HEK293T (cell line): ENCODE measurements around the gene HSPBP1.

ENCODE experiments used
- ARNT ChIP-seq: fragments of 450-650 bp; IDR thresholded peaks from 2 replicates; pipeline ENCODE4 v1.6.1; 2017; ENCODE audit warnings: mild to moderate bottlenecking
- BHLHE40 ChIP-seq: fragments of 450-650 bp; IDR thresholded peaks from 2 replicates; pipeline ENCODE4 v1.6.1; 2016; ENCODE audit warnings: mild to moderate bottlenecking, moderate library complexity, borderline replicate concordance
- CTBP1 ChIP-seq: fragments of 450-650 bp; IDR thresholded peaks from 2 replicates; pipeline ENCODE4 v1.6.1; 2016; ENCODE audit warnings: borderline replicate concordance
- FOXA1 ChIP-seq: fragments of 450-650 bp; IDR thresholded peaks from 2 replicates; pipeline ENCODE4 v1.6.1; 2016; ENCODE audit warnings: mild to moderate bottlenecking
- FOXK2 ChIP-seq: fragments of 450-650 bp; IDR thresholded peaks from 2 replicates; pipeline ENCODE4 v1.6.1; 2016; ENCODE audit warnings: mild to moderate bottlenecking
- HDGF ChIP-seq: fragments of 450-650 bp; IDR thresholded peaks from 2 replicates; pipeline ENCODE4 v1.6.1; 2017; ENCODE audit warnings: antibody characterized with exemption, borderline replicate concordance
- L3MBTL2 ChIP-seq: fragments of 450-650 bp; conservative IDR thresholded peaks from 2 replicates; pipeline ENCODE4 v1.6.1; 2016; ENCODE audit warnings: mild to moderate bottlenecking
- LEF1 ChIP-seq: fragments of 450-650 bp; IDR thresholded peaks from 2 replicates; pipeline ENCODE4 v1.6.1; 2017; ENCODE audit warnings: mild to moderate bottlenecking, borderline replicate concordance
- NFRKB ChIP-seq: fragments of 450-650 bp; IDR thresholded peaks from 2 replicates; pipeline ENCODE4 v1.6.1; 2016; ENCODE audit warnings: mild to moderate bottlenecking, moderate library complexity
- SP1 ChIP-seq: fragments of 450-650 bp; IDR thresholded peaks from 2 replicates; pipeline ENCODE4 v1.6.1; 2017
- SUZ12 ChIP-seq: fragments of 450-650 bp; IDR thresholded peaks from 2 replicates; pipeline ENCODE4 v1.6.1; 2016; ENCODE audit warnings: mild to moderate bottlenecking
- TARDBP ChIP-seq: fragments of 450-650 bp; IDR thresholded peaks from 2 replicates; pipeline ENCODE4 v1.6.1; 2016
- ZNF384 ChIP-seq: fragments of 450-650 bp; IDR thresholded peaks from 2 replicates; pipeline ENCODE4 v1.6.1; 2016

DNA sequence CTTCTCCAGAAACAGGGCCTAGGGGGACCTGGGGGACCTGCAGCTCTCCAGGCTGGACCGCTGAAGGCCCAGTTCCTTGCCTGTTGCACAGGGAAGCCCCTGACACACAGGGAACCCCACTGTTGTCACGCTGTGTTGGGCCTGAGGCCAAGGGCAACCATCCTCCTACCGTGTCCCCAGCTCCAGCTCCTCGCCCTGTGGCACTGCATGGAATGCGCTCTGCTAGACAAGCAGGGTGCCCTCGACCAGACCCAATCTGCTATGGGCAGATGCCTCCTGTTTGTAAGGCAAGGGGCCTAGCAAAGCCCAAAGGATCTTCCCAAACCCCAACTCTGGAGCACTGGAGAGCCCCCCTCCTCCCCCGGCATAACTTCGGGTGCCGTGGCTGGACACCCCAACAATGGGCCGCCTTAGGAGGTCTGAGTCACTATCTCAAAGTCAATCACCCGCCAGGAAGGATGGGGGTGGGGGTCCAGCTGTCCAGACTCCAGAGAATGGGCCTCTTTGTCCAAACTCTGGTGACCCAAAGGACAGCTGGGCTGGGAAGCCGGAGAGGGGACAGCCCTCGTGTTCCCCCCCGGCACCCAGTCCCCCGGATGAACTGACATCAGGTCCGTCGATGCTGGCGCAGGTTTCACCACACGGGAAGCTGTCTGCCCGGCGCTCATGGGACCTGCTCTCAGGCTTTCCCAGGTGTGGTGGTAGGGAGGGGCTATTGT lies 7.6 kb upstream of the HSPBP1 start:
- TF ChIP-seq SP1 (no peak), ZNF384 (no peak), FOXA1 (no peak), CTBP1 (no peak), TARDBP (no peak), SUZ12 (no peak), FOXK2 (no peak), HDGF (no peak), ARNT (no peak), NFRKB (no peak), L3MBTL2 (no peak), LEF1 (no peak), BHLHE40 (no peak)
